ENCODE data around the gene SEMA3A. TPM values are rescaled to one million over a fixed set of nuclear protein-coding genes. Genes with fewer than 3 reads are reported as not detected.

SEMA3A gene
- total and polyA plus RNA-seq, 7 donors, result 0.05 to 0.79 (median 0.32) TPM

GRCh38 chr7:84123965-84124547, 70.5 kb downstream of the SEMA3A start:
- 24 to 33% (median 28%) methylated on average over 5 of the region's 5 CpGs for WGBS, 3 donors
- intact Hi-C loops (cut with DNase I), result no loop called here

DNA sequence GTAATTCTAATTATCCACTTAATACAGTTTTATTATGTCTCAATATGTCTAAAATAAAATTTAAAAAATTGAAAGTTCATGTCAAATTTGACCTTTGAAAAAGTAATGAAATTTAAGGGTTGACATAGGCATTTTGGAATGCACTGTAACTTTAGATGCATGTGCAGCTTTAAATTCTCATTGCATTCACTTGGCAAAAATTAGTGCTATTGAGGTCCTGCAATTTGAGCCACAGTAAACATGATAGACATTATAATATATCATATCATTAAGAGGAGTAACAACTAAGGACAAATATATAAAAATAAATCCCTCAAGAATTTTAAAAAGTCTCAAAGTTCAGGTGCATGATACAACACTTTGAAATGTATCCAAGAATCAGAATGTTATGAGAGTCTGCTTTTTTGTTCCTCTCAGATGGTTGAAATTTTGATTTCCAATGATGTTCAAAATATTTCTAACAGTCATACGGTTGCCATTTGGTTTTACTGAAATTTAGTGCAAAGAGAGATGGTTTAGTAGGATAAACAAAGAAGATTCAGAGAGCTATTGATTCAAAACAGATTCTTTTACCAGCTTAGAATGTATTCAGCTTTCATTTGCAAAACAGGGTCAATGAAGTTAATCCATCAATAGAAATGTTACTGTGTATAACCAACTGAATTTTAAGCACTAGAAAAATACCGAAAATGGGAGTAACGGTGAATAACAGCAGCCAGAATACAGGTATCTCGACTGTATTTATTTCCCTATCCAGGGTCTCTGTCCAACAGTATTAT, 71.8 kb downstream of the SEMA3A start:
- DNase-seq (no peak), ATAC-seq (no peak)
- H3K4me1 ChIP-seq, result peaks cover 3% of the 10 kb centered on the region
- intact Hi-C loops (cut with DNase I), result no loop called here
- no peaks in the 10 kb centered on the region for H3K9me3 ChIP-seq
- no peaks in the 10 kb centered on the region for H3K36me3 ChIP-seq (ENCODE audit: insufficient read depth in 1 of 2, low read depth in 1 of 2)
- H3K27me3 ChIP-seq (ENCODE audit: insufficient read depth in 3 of 3, low read length in 2 of 3), result no peaks in the 10 kb centered on the region
- 76 to 82% (median 77%) methylated on average over 4 of the region's 4 CpGs for WGBS, 3 donors
- H3K4me3 ChIP-seq, result no peak overlapping the region
- H3K27ac ChIP-seq, result no peak overlapping the region
- TF ChIP-seq, protein P1, sequence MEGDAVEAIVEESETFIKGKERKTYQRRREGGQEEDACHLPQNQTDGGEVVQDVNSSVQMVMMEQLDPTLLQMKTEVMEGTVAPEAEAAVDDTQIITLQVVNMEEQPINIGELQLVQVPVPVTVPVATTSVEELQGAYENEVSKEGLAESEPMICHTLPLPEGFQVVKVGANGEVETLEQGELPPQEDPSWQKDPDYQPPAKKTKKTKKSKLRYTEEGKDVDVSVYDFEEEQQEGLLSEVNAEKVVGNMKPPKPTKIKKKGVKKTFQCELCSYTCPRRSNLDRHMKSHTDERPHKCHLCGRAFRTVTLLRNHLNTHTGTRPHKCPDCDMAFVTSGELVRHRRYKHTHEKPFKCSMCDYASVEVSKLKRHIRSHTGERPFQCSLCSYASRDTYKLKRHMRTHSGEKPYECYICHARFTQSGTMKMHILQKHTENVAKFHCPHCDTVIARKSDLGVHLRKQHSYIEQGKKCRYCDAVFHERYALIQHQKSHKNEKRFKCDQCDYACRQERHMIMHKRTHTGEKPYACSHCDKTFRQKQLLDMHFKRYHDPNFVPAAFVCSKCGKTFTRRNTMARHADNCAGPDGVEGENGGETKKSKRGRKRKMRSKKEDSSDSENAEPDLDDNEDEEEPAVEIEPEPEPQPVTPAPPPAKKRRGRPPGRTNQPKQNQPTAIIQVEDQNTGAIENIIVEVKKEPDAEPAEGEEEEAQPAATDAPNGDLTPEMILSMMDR (IDR thresholded peaks at IDR 0.05), result no peak

More at GRCh38 chr7:84123965-84124547, 70.5 kb downstream of the SEMA3A start:
- DNase-seq, result no peak
- Histone ChIP-seq H3K27me3 (ENCODE audit: insufficient read depth in 3 of 3, low read length in 2 of 3) (no peaks in the 10 kb centered on the region), H3K4me3 (no peak overlapping the region), H3K9me3 (no peaks in the 10 kb centered on the region), H3K4me1 (peaks cover 3% of the 10 kb centered on the region), H3K27ac (no peak overlapping the region), H3K36me3 (ENCODE audit: insufficient read depth in 1 of 2, low read depth in 1 of 2) (no peaks in the 10 kb centered on the region)
- TF ChIP-seq, protein P1 (IDR thresholded peaks at IDR 0.05), result no peak
- ATAC-seq, result no peak

DNA sequence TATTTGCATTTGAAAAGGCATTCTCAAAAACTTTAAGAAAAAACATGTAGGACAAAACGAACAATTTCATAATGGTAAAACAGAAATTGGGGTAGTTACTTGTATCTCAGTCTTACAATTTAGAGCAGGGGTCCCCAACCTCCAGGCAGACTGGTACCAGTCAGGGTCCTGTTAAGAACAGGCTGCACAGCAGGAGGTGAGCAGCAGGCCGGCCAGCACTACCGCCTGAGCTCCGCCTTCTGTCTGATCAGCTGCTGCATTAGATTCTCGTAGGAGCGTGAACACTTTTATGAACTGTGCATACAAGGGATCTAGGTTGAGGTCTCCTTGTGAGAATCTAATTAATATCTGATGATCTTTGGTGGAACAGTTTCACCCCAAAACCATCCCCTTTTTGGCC, 77.3 kb downstream of the SEMA3A start:
- Histone ChIP-seq H3K27me3 (ENCODE audit: insufficient read depth in 3 of 3, low read length in 2 of 3) (no peaks in the 10 kb centered on the region), H3K9me3 (no peaks in the 10 kb centered on the region), H3K4me1 (no peaks in the 10 kb centered on the region), H3K27ac (no peak overlapping the region), H3K4me3 (no peak overlapping the region), H3K36me3 (ENCODE audit: insufficient read depth in 1 of 2, low read depth in 1 of 2) (no peaks in the 10 kb centered on the region)
- no peak for DNase-seq
- no peak for ATAC-seq
- intact Hi-C loops (cut with DNase I), result no loop called here
- WGBS, 3 donors, result 84 to 96% (median 95%) methylated on average over 6 of the region's 6 CpGs
- TF ChIP-seq, protein P1 (IDR thresholded peaks at IDR 0.05), result no peak

GRCh38 chr7:84113906-84114850, 80.4 kb downstream of the SEMA3A start:
- intact Hi-C loops (cut with DNase I), result no loop called here
- 29 to 57% (median 37%) methylated on average over 9 of the region's 9 CpGs for WGBS, 3 donors

More at GRCh38 chr7:84113906-84114850, 80.4 kb downstream of the SEMA3A start:
- TF ChIP-seq, protein P1 (IDR thresholded peaks at IDR 0.05), result no peak
- Histone ChIP-seq H3K27ac (no peak overlapping the region), H3K4me1 (no peaks in the 10 kb centered on the region), H3K36me3 (ENCODE audit: insufficient read depth in 1 of 2, low read depth in 1 of 2) (no peaks in the 10 kb centered on the region), H3K4me3 (no peak overlapping the region), H3K27me3 (ENCODE audit: insufficient read depth in 3 of 3, low read length in 2 of 3) (no peaks in the 10 kb centered on the region), H3K9me3 (no peaks in the 10 kb centered on the region)
- no peak for ATAC-seq
- DNase-seq, result no peak

Data from psoas muscle (tissue), 8 donors.